ENCODE data around the gene RNF166. TPM values are rescaled to one million over a fixed set of nuclear protein-coding genes. Genes with fewer than 3 reads are reported as not detected.

RNF166 gene
- total RNA-seq, 4 donors from 2014 or later: 23.3 to 33.5 (median 27.5) TPM

- Histone ChIP-seq H3K9me3 (no peaks in the 10 kb centered on the region), H3K27ac (replicated peaks in 1 of 4) (no peak overlapping the region), H3K36me3 (peaks cover 5 to 68% (median 51%) of the 10 kb centered on the region in 4 donors), H3K27me3 (peaks cover 0 to 23% (median 0%) of the 10 kb centered on the region in 4 donors), H3K4me3 (no peak overlapping the region), H3K4me1 (peaks cover 8 to 13% (median 12%) of the 10 kb centered on the region in 4 donors)
- WGBS: 96% methylated on average over 13 of the region's 29 CpGs
- no peak for DNase-seq (ENCODE audit: extremely low spot score)
- intact Hi-C loops (cut with DNase I): no loop called here
- TF ChIP-seq, protein P1, sequence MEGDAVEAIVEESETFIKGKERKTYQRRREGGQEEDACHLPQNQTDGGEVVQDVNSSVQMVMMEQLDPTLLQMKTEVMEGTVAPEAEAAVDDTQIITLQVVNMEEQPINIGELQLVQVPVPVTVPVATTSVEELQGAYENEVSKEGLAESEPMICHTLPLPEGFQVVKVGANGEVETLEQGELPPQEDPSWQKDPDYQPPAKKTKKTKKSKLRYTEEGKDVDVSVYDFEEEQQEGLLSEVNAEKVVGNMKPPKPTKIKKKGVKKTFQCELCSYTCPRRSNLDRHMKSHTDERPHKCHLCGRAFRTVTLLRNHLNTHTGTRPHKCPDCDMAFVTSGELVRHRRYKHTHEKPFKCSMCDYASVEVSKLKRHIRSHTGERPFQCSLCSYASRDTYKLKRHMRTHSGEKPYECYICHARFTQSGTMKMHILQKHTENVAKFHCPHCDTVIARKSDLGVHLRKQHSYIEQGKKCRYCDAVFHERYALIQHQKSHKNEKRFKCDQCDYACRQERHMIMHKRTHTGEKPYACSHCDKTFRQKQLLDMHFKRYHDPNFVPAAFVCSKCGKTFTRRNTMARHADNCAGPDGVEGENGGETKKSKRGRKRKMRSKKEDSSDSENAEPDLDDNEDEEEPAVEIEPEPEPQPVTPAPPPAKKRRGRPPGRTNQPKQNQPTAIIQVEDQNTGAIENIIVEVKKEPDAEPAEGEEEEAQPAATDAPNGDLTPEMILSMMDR (IDR thresholded peaks at IDR 0.05): no peak
- TF ChIP-seq EP300 (IDR thresholded peaks at IDR 0.05): no peak
- no peak for TF ChIP-seq POLR2AphosphoS5 (IDR thresholded peaks at IDR 0.05)
- TF ChIP-seq POLR2A (IDR thresholded peaks at IDR 0.05; ENCODE audit: low read depth): no peak
These were observed 50.4 kb downstream of the RNF166 start for GRCh38 chr16:88655733-88656281.

GRCh38 chr16:88655053-88655732, 51.0 kb downstream of the RNF166 start:
- H3K9me3 ChIP-seq: no peaks in the 10 kb centered on the region
- intact Hi-C loops (cut with DNase I): no loop called here
- 94% methylated on average over 40 of the region's 50 CpGs for WGBS
- peaks cover 0 to 28% (median 0%) of the 10 kb centered on the region in 4 donors for H3K27me3 ChIP-seq
- H3K36me3 ChIP-seq: peaks cover 5 to 68% (median 51%) of the 10 kb centered on the region in 4 donors
- no peak for DNase-seq (ENCODE audit: extremely low spot score)
- H3K4me1 ChIP-seq: peaks cover 9 to 20% (median 18%) of the 10 kb centered on the region in 4 donors
- no peak for TF ChIP-seq POLR2A (IDR thresholded peaks at IDR 0.05; ENCODE audit: low read depth)
- no peak for TF ChIP-seq POLR2AphosphoS5 (IDR thresholded peaks at IDR 0.05)
- TF ChIP-seq, protein P1 (IDR thresholded peaks at IDR 0.05): no peak
- no peak for TF ChIP-seq EP300 (IDR thresholded peaks at IDR 0.05)
- no peak overlapping the region for H3K27ac ChIP-seq (replicated peaks in 1 of 4)
- no peak overlapping the region for H3K4me3 ChIP-seq

DNA sequence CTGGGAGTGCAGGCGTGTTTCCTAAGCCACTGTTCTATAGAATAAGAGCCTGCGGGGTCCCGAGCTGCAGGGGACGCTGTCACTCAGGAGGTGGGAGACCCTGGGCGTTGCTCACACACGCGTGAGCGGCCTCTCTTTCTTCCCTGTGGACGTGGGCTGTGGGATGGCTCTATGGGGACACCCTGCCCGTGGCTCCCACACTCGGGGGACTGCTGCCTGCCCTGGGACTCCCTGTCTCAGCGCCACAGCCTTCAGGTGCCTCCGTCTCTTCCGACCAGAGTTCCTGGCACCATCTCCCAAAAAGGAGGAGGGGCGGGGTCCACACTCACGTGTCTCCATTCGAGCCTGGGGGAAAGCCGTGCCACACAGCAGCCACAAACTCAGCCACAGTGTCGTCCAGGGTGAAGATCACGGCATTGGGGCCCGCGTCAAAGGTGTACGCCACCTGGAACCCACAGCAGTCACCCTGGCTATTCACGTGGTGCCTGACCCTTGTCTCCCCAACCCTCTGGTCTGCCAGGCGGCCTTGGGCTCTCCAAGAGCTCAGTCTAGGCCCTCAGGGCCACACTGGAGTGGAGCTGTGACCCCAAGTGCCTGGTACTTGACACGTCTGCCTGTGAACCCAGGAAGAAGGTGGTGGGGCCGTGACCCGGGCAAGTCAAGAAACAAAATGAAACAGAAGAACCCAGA, 51.7 kb downstream of the RNF166 start:
- DNase-seq (ENCODE audit: extremely low spot score): no peak
- Histone ChIP-seq H3K27me3 (peaks cover 0 to 28% (median 0%) of the 10 kb centered on the region in 4 donors), H3K4me1 (peaks cover 15 to 26% (median 24%) of the 10 kb centered on the region in 4 donors), H3K9me3 (no peaks in the 10 kb centered on the region), H3K27ac (replicated peaks in 1 of 4) (no peak overlapping the region), H3K4me3 (no peak overlapping the region), H3K36me3 (peaks cover 5 to 68% (median 51%) of the 10 kb centered on the region in 4 donors)
- 86% methylated on average over 11 of the region's 28 CpGs for WGBS
- intact Hi-C loops (cut with DNase I): no loop called here
- TF ChIP-seq POLR2AphosphoS5 (IDR thresholded peaks at IDR 0.05) (no peak), EP300 (IDR thresholded peaks at IDR 0.05) (no peak), POLR2A (IDR thresholded peaks at IDR 0.05; ENCODE audit: low read depth) (no peak)
- TF ChIP-seq, protein P1 (IDR thresholded peaks at IDR 0.05): no peak

GRCh38 chr16:88653596-88654362, 52.4 kb downstream of the RNF166 start:
- intact Hi-C loops (cut with DNase I): no loop called here
- TF ChIP-seq, protein P1 (IDR thresholded peaks at IDR 0.05): no peak
- TF ChIP-seq POLR2AphosphoS5 (IDR thresholded peaks at IDR 0.05): no peak
- no peak for TF ChIP-seq POLR2A (IDR thresholded peaks at IDR 0.05; ENCODE audit: low read depth)
- TF ChIP-seq EP300 (IDR thresholded peaks at IDR 0.05): no peak
- no peak overlapping the region for H3K27ac ChIP-seq (replicated peaks in 1 of 4)
- peaks cover 5 to 63% (median 51%) of the 10 kb centered on the region in 4 donors for H3K36me3 ChIP-seq
- H3K4me3 ChIP-seq: no peak overlapping the region
- H3K27me3 ChIP-seq: peaks cover 0 to 28% (median 0%) of the 10 kb centered on the region in 4 donors
- no peaks in the 10 kb centered on the region for H3K9me3 ChIP-seq
- 85% methylated on average over 32 of the region's 32 CpGs for WGBS
- H3K4me1 ChIP-seq: peaks cover 15 to 30% (median 26%) of the 10 kb centered on the region in 4 donors
- no peak for DNase-seq (ENCODE audit: extremely low spot score)

All from esophagus muscularis mucosa (tissue), 4 donors.